ENCODE measurements around the gene UTP25. TPM values are rescaled to one million over a fixed set of nuclear protein-coding genes. Genes with fewer than 3 reads are reported as not detected.

The UTP25 gene
- total RNA-seq, 6 experiments from 2014 or later: 9.0 to 18.5 (median 16.2) TPM

GRCh38 chr1:209880031-209880430 is 52.3 kb downstream of the UTP25 start:
- peak overlapping the region; percentile 20; the same call in 1 of the 2 replicates for H3K4me3 Mint-ChIP-seq
- peak overlapping the region; percentile 19; the same call in 1 of the 2 replicates for H3K27ac Mint-ChIP-seq
- no peak for DNase-seq
- H3K4me1 Mint-ChIP-seq (ENCODE audit: low read depth): peaks cover 94% of the 10 kb centered on the region
- TF ChIP-seq CTCF (IDR thresholded peaks at IDR 0.05): no peak
- H3K36me3 Mint-ChIP-seq (ENCODE audit: low read depth): no peaks in the 10 kb centered on the region
- H3K9me3 Mint-ChIP-seq: no peaks in the 10 kb centered on the region
- peaks cover 2% of the 10 kb centered on the region; the same call in 1 of the 2 replicates for H3K27me3 Mint-ChIP-seq (ENCODE audit: insufficient read depth)

- Mint-ChIP-seq H3K4me1 (ENCODE audit: low read depth) (peaks cover 94% of the 10 kb centered on the region), H3K4me3 (no peak overlapping the region), H3K9me3 (no peaks in the 10 kb centered on the region), H3K27me3 (ENCODE audit: insufficient read depth) (no peaks in the 10 kb centered on the region), H3K36me3 (ENCODE audit: low read depth) (no peaks in the 10 kb centered on the region), H3K27ac (no peak overlapping the region)
- no peak for DNase-seq
- no peak for TF ChIP-seq CTCF (IDR thresholded peaks at IDR 0.05)
These were observed 53.8 kb downstream of the UTP25 start for GRCh38 chr1:209881619-209882018.

- no peaks in the 10 kb centered on the region for H3K36me3 Mint-ChIP-seq (ENCODE audit: low read depth)
- no peak for TF ChIP-seq CTCF (IDR thresholded peaks at IDR 0.05)
- H3K27me3 Mint-ChIP-seq (ENCODE audit: insufficient read depth): no peaks in the 10 kb centered on the region
- no peak overlapping the region for H3K4me3 Mint-ChIP-seq
- DNase-seq: no peak
- peaks cover 93% of the 10 kb centered on the region for H3K4me1 Mint-ChIP-seq (ENCODE audit: low read depth)
- H3K27ac Mint-ChIP-seq: peak overlapping the region; percentile 74
- no peaks in the 10 kb centered on the region for H3K9me3 Mint-ChIP-seq
These were observed 54.5 kb downstream of the UTP25 start for GRCh38 chr1:209882286-209882685.

- no peaks in the 10 kb centered on the region for H3K36me3 Mint-ChIP-seq (ENCODE audit: low read depth)
- H3K27ac Mint-ChIP-seq: peak overlapping the region; percentile 97
- H3K4me1 Mint-ChIP-seq (ENCODE audit: low read depth): peaks cover 86% of the 10 kb centered on the region
- no peaks in the 10 kb centered on the region for H3K27me3 Mint-ChIP-seq (ENCODE audit: insufficient read depth)
- H3K9me3 Mint-ChIP-seq: no peaks in the 10 kb centered on the region
- DNase-seq: no peak
- H3K4me3 Mint-ChIP-seq: peak overlapping the region; percentile 80
- no peak for TF ChIP-seq CTCF (IDR thresholded peaks at IDR 0.05)
These were observed 55.2 kb downstream of the UTP25 start for GRCh38 chr1:209882942-209883340.

GRCh38 chr1:209883341-209883971 is 55.7 kb downstream of the UTP25 start:
- peak; percentile 80 for DNase-seq
- Mint-ChIP-seq H3K27ac (peak overlapping the region; percentile 97), H3K4me1 (ENCODE audit: low read depth) (peaks cover 84% of the 10 kb centered on the region), H3K4me3 (peak overlapping the region; percentile 80), H3K9me3 (no peaks in the 10 kb centered on the region), H3K36me3 (ENCODE audit: low read depth) (no peaks in the 10 kb centered on the region), H3K27me3 (ENCODE audit: insufficient read depth) (no peaks in the 10 kb centered on the region)
- peak; percentile 58 for TF ChIP-seq CTCF (IDR thresholded peaks at IDR 0.05)
